Suppressor macrophage treated with lipopolysaccharide for 4 hours (primary cell): ENCODE results near the gene TMED1.
"Not testable (repeated sequence)": the region's sequence is repeated elsewhere in the genome, so short reads cannot be mapped to it uniquely, and the experiment has no call there.

Source experiments
- DNase-seq: peaks from one replicate; pipeline ENCODE4 v3.0.0-alpha.2; 2020

The TMED1 gene

GRCh38 chr19:10861103-10861651, 25.2 kb upstream of the TMED1 start:
- peak; percentile 93 for DNase-seq

DNA sequence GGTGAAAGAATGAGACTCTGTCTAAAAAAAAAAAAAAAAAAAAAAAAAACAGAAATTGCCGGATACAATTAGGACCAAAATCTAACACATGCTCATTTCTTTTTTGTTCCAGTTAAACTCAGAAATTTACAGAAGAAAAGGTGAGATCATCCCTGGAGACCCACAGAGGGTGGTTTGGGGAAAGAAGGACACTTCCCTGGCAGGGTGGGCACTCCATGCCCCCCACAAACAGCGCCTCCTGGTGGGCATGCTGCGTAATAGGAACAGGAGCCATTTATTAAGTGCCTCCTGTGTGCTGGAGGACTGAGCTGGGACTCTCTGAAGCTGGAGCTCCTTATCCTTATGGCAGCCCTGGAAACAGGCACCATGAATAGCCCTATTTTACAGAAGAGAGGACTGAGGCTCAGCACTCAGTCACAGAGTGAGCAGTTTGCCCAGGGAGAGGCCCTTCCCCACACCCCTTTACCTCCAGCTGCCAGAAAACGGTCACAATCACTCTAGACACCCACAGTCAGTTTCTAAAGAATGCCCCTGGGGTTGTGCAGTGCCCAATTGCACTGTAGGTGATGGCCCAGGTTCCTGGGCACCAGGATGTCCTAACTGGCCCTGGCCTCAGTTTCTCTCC, 22.3 kb upstream of the TMED1 start:
- DNase-seq = no peak

GRCh38 chr19:10856899-10857298, 20.9 kb upstream of the TMED1 start:
- DNase-seq = not testable (repeated sequence)

GRCh38 chr19:10855879-10856522, 20.0 kb upstream of the TMED1 start:
- peak; percentile 57 for DNase-seq

DNA sequence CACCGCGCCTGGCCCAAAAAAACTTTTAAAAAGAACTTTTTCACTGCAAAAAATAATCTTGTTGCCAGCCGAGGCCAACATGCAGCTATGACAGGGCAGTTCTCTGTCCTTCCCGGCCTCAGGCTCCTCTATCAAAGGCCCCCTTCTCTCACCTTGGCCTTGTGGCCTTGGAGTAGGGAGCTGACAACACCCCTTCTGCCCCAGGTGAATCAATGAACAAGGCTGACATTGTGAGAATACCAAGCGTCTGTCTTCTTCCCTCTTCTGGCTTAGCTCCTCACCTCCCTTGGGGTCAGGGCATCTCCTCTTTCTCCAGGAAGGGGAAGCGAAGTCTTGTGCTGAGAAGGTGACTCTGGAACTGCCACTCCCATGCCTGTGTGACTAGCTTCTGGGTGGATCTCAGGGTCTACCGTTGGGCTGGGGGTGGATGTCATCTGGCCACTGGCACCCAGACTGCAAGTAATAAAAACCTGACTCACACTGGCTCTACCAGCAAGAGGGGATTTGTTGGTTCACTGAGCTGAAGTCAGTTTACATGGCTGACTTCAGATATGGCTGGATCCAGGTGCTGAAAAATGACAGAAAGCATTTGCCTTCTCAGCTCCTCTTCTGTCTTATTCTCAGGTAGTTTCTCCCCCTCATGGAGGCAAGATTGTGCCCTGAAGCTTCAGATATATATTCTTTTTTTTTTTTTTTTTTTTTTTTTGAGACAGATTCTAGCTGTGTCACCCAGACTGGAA, 18.5 kb upstream of the TMED1 start:
- DNase-seq = peak; percentile 43

DNA sequence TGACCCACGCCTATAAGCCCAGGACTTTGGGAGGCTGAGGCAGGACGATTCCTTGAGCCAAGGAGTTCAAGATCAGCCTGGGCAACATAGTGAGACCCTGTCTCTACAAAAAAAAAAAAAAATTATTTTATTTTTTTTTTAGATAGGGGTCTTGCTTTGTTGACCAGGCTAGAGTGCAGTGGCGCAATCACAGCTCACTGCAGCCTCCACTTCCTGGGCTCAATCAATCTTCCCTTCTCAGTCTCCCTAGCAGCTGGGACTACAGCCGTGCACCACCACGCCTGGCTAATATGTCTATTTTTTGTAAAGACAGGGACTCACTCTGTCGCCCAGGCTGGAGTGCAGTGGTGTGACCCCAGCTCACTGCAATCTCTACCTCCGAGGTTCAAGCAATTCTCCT, 16.9 kb upstream of the TMED1 start:
- DNase-seq = no peak

GRCh38 chr19:10852098-10852800, 16.2 kb upstream of the TMED1 start:
- no peak for DNase-seq

DNA sequence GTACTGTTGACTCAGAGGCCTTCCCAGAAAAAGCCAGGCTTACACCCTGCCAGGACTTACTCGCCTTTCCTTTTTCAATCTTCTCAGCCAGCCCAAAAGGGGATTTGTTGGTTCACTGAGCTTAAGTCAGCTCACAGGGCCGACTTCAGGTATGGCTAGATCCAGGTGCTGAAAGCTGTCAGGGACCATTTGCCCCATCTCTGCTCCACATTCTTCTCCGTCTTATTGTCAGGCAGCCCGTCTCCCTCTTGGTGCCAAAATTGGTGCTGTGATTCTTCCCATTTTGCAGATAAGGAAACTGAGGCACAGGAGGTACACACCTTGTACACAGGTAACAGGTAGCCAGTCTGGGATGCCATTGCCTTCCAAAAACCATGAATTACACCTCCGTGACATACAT, 14.6 kb upstream of the TMED1 start:
- no peak for DNase-seq

GRCh38 chr19:10848230-10848856, 12.3 kb upstream of the TMED1 start, which contains the start of gene C19orf38:
TSS of gene C19orf38 (plus strand) at chr19:10848415. CDS start at chr19:10848509, 94 bp downstream.
- DNase-seq = peak; percentile 77

GRCh38 chr19:10846500-10847202, 10.6 kb upstream of the TMED1 start:
- DNase-seq = no peak

GRCh38 chr19:10842788-10843187, 6.8 kb upstream of the TMED1 start:
- no peak for DNase-seq

GRCh38 chr19:10839114-10840050, 3.4 kb upstream of the TMED1 start:
- no peak for DNase-seq

- DNase-seq = no peak
Observed at GRCh38 chr19:10838377-10838776, 2.4 kb upstream of the TMED1 start.

- DNase-seq = not testable (repeated sequence)
Observed at GRCh38 chr19:10837649-10838048, 1.6 kb upstream of the TMED1 start.

DNA sequence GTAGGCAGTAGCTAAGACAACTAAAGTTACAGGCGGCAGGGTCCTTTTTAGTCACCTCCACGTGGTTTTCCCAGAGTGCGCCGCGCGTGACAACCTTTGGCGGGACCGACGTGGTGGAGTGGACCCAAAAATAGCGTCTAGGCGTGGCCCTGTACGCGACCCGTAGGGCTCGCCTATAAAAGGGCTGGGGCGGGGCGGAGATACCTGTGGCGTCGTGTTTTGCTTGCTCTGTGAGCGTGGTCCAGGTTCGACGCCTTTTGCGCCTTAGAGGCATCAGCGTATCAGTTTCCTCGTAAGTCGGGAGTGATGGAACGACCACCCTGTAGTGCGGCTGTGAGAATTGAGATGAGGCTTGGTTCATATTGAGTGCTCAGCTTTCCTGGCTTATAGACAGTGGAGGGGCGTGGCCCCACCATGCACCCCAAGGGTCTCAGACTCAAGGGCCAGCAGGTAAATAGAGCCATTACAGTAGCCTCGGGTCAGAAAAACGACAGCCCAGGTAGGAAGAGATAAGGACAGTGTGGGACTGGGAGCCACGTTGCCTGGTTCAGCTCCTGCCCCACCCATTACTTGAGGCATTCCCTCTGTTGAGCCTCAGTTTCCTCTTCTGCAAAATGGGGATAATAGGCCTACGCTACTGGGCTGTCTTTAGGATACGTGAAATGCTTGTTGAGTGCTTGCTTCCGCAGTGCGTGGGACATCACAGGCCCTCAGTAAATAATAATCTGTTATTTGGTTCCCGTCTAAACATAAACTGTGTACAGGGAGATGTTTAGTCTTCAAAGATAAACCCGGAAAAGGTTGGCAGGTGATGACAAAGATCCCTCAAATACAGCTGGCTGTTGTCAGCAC, 693 bp upstream of the TMED1 start:
- peak; percentile 87 for DNase-seq

DNA sequence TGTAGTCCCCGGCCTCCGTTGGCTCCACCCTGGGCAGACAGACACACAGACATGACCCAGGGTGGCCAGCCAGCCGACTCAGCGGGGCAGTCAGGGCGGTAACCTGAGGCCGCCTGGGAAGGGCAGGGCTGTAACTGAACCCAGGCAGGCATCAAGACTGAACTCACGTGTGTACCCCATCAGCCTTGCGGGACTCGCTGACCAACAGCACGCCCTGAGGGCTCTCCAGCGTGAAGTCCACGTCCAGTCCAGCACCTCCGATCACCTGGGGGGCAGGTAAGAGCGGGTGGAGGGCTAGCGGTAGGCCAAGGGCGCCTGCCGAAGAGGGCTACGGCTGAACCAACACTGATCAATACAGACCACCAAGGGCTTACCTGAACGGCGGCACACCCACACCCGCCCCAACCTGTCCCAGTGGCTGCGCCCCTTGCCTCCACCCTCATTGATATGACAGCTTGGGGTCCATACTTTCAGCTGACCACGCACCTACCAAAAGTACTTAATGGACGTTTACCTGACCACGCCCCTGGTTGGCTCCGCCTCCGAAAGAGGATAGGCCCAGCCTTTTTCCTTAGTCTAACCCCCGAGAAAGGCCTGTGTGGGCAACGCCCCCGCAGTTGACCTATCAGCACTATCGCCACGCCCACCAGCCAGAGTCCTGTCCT, 791 bp downstream of the TMED1 start:
- no peak for DNase-seq

DNA sequence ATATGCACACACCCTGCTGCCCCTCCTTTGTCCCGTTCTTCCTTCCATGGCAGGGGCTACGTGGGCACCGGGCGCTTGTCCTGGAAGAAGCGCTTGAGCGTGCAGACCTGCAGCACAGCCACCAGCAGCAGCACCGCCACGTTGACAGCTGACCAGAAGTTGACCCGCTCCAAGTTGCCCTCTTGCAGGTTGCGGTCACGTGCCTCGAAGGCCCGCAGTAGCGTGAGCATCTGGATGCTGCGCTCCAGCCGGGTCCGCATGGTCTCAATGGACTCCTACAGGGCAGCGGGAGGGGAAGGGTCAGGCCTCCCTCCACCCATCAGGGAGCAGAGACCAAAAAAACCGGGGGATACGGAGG, 3.1 kb downstream of the TMED1 start:
- no peak for DNase-seq

GRCh38 chr19:10831987-10832938, 3.7 kb downstream of the TMED1 start:
- DNase-seq = no peak
